Muscle of leg (tissue), 11 donors: ENCODE data around the gene LIG1. TPM values are rescaled to one million over a fixed set of nuclear protein-coding genes. Genes with fewer than 3 reads are reported as not detected.

Experiments used
- DNase-seq: peaks from one replicate; pipeline ENCODE4 v3.0.0; 2013
- H3K27ac ChIP-seq: one replicate; pipeline ENCODE4 v1.5.1; 2013; ENCODE audit warnings: mild to moderate bottlenecking, low read length, control low read depth
- H3K27me3 ChIP-seq: one replicate; pipeline ENCODE4 v1.6.1; 2013; ENCODE audit warnings: low read length; ENCODE audit not compliant: control insufficient read depth, insufficient read depth
- H3K36me3 ChIP-seq: one replicate; pipeline ENCODE4 v1.6.1; 2013; ENCODE audit warnings: low read length; ENCODE audit not compliant: control insufficient read depth, insufficient read depth
- H3K4me1 ChIP-seq: one replicate; pipeline ENCODE4 v1.6.1; 2013; ENCODE audit warnings: low read length; ENCODE audit not compliant: control insufficient read depth, insufficient read depth
- H3K4me3 ChIP-seq: one replicate; pipeline ENCODE4 v1.5.1; 2013; ENCODE audit warnings: low read length, control low read depth
- H3K9me3 ChIP-seq: replicated peaks from 2 replicates; pipeline ENCODE4 v1.6.1; 2013; ENCODE audit warnings: low read depth, low read length; ENCODE audit not compliant: control insufficient read depth
- WGBS: methylation state at CpG from one replicate; pipeline ENCODE4 v1.1.5; 2013; ENCODE audit warnings: missing lambda C conversion rate; ENCODE audit not compliant: insufficient coverage; 5-methylcytosine and 5-hydroxymethylcytosine counted together
- polyA plus RNA-seq, 8 donors: library from polyadenylated mRNA; unstranded; fragments of 120-200 nt; gene quantifications; one replicate each; pipeline versions ENCODE4 v1.2.1 to v1.2.3, GENCODE V29; 2013; ENCODE audit warnings: inconsistent platforms in 1 of 8, low replicate concordance in 1 of 8; ENCODE audit not compliant: insufficient read length in 8 of 8, insufficient read depth in 1 of 8
- total RNA-seq: library from RNA; stranded (reverse); fragments of 120-200 nt; gene quantifications from one replicate; pipeline ENCODE4 v1.2.4, GENCODE V29; 2013

The LIG1 gene
- total and polyA plus RNA-seq, 9 donors: 20.2 to 37.4 (median 27.9) TPM

DNA sequence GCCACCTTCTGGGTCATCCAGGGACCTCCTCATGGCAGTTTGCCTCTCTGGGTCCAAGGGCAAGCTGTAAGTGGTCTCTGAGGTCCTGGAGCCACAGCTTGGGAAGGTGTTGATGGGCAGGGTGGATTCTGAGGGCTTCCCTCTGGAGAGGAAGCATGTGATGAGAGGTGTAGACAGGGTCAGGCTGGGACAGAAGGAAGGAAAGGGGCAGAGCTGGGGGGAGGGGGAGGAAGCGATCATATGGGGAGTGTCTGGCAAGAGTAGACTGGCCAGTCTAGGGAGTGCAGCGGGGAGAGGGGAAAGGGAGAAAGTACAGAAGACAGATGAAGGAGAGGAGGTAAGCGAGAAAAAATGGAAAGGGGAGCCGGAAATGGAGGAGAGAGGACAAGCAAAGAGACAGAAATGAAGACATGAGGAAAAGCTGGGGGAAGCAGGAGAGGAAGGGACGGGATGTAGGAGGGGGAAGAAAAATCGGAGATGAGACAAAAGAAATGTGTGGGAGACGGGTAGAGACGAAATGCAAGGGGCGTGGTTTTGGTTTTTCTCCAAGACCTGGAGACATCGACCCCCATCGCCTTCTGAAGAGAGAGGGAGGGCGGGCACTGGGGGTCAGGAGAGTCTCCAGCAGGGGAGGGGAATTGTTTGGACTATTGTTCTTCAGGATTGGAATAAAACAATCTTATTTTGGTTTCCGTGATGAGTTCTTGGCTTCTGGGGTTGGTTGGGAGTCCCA lies 27.0 kb upstream of the LIG1 start:
- no peaks in the 10 kb centered on the region for H3K27me3 ChIP-seq
- H3K4me3 ChIP-seq: no peak overlapping the region
- H3K36me3 ChIP-seq: no peaks in the 10 kb centered on the region
- peaks cover 3% of the 10 kb centered on the region for H3K4me1 ChIP-seq
- no peak overlapping the region for H3K27ac ChIP-seq
- no peak for DNase-seq
- WGBS: 46% methylated on average over 12 of the region's 13 CpGs
- no peaks in the 10 kb centered on the region for H3K9me3 ChIP-seq

GRCh38 chr19:48196321-48196763 lies 26.2 kb upstream of the LIG1 start:
- no peak overlapping the region for H3K4me3 ChIP-seq
- H3K4me1 ChIP-seq: peaks cover 3% of the 10 kb centered on the region
- H3K27ac ChIP-seq: no peak overlapping the region
- no peaks in the 10 kb centered on the region for H3K36me3 ChIP-seq
- H3K9me3 ChIP-seq: no peaks in the 10 kb centered on the region
- no peaks in the 10 kb centered on the region for H3K27me3 ChIP-seq
- DNase-seq: no peak
- 65% methylated on average over 23 of the region's 23 CpGs for WGBS

- WGBS: 79% methylated on average over 94 of the region's 95 CpGs
- Histone ChIP-seq H3K27ac (no peak overlapping the region), H3K4me1 (peaks cover 7% of the 10 kb centered on the region), H3K4me3 (no peak overlapping the region), H3K9me3 (no peaks in the 10 kb centered on the region), H3K36me3 (peaks cover 3% of the 10 kb centered on the region), H3K27me3 (no peaks in the 10 kb centered on the region)
- no peak for DNase-seq
These were observed 25.0 kb upstream of the LIG1 start for GRCh38 chr19:48194844-48195830.

GRCh38 chr19:48194041-48194843 lies 24.1 kb upstream of the LIG1 start:
- WGBS: 69% methylated on average over 30 of the region's 36 CpGs
- no peaks in the 10 kb centered on the region for H3K27me3 ChIP-seq
- H3K9me3 ChIP-seq: no peaks in the 10 kb centered on the region
- H3K4me3 ChIP-seq: no peak overlapping the region
- no peak overlapping the region for H3K27ac ChIP-seq
- peaks cover 7% of the 10 kb centered on the region for H3K4me1 ChIP-seq
- no peak for DNase-seq
- H3K36me3 ChIP-seq: peaks cover 4% of the 10 kb centered on the region

DNA sequence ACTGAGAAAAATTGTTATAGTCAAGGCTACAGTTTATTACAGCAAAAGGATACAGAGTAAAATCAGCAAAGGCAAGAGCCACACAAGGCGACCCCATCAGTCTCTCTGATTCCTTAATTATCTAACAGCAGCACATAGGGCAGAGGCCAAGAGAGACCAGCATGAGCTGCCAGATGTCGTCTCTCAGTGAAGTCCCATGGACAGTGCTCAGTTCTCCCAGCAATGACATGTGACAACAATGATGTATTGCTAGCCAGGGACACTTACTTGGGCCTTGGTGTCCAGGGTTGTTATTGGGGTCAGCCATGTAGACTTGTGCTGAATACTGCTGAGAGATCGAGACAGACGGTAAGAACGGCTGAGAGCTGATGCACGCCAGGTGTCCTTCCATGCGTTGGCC lies 22.6 kb upstream of the LIG1 start:
- no peaks in the 10 kb centered on the region for H3K27me3 ChIP-seq
- DNase-seq: no peak
- H3K9me3 ChIP-seq: peaks cover 3% of the 10 kb centered on the region
- peaks cover 14% of the 10 kb centered on the region for H3K36me3 ChIP-seq
- no peak overlapping the region for H3K4me3 ChIP-seq
- peaks cover 7% of the 10 kb centered on the region for H3K4me1 ChIP-seq
- WGBS: 50% methylated on average over 2 of the region's 7 CpGs
- no peak overlapping the region for H3K27ac ChIP-seq

- Histone ChIP-seq H3K27ac (no peak overlapping the region), H3K4me3 (no peak overlapping the region), H3K9me3 (peaks cover 3% of the 10 kb centered on the region), H3K4me1 (peaks cover 4% of the 10 kb centered on the region), H3K27me3 (no peaks in the 10 kb centered on the region), H3K36me3 (peaks cover 16% of the 10 kb centered on the region)
- DNase-seq: no peak
- no CpG with 5 or more reads among the region's 3 CpGs for WGBS
These were observed 20.7 kb upstream of the LIG1 start for GRCh38 chr19:48190885-48191284.

DNA sequence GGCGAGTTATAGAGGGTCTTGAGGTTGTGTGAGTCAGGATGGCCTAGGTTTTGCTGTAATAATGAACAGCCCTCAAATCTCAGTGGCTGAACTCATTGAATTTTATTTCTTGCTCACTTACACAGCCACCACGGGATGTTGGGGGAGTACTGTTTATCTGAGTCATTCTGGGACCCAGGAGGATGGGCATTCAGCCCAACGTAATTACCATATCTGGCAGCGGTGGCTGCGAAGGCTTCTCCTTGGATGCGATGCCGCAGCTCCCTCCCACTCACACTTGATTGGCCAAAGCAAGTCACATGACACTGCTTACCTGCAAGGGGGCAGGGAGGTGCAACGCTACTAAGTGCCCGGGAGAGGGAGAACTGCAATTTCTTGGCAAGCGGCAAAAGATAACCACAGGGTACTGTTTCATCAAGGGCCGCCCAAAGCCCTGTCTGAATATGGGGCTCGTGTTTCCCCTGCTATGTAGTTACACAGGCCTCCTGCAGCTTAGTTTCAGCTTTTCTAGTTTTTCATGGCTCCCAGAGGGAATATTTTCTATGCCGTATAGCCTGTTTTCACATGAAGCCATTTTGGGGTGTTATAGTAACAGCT lies 20.2 kb upstream of the LIG1 start:
- peaks cover 4% of the 10 kb centered on the region for H3K4me1 ChIP-seq
- peaks cover 3% of the 10 kb centered on the region for H3K9me3 ChIP-seq
- WGBS: no CpG with 5 or more reads among the region's 13 CpGs
- H3K27me3 ChIP-seq: no peaks in the 10 kb centered on the region
- H3K4me3 ChIP-seq: no peak overlapping the region
- no peak for DNase-seq
- H3K27ac ChIP-seq: no peak overlapping the region
- peaks cover 16% of the 10 kb centered on the region for H3K36me3 ChIP-seq

DNA sequence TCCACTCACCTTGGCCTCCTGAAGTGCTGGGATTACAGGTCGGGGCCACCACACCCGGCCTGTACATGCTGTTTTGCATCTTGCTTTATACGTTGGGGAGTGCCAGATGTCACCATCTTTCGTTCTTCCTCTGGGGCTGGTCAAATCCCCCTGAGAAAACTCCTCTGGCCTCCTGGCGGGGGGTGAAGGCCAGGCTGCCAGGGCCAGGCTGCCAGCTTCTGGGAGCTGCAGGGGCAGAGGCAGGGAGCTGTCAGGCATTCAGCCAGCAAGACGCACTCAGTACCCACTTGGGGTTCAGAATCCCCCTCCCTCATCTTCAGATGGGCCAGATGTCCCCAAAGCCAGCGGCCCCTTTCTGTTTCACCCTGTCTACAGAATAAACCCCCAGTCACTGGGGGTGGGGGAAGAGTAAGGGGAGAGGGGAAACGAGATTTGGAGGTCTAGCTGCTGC lies 16.4 kb upstream of the LIG1 start:
- Histone ChIP-seq H3K4me1 (peaks cover 4% of the 10 kb centered on the region), H3K36me3 (peaks cover 21% of the 10 kb centered on the region), H3K9me3 (peaks cover 6% of the 10 kb centered on the region), H3K4me3 (no peak overlapping the region), H3K27me3 (no peaks in the 10 kb centered on the region), H3K27ac (no peak overlapping the region)
- 76% methylated on average over 5 of the region's 8 CpGs for WGBS
- DNase-seq: no peak

DNA sequence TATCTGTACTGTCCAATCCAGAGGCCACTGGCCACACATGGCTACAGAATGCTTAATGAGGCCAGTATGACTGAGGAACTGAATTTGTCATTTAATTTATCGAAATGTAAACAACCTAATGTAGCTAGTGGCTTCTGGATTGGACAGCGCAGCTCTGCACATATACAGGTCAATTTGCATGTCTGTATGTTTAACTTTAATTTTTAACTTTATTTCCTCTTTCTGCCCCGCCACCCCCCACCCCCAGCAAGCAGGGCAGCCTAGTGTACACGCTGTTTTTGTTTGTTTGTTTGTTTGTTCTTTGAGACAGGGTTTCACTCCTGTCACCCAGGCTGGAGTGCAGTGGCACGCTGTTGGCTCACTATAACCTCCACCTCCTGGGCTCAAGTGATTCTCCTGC lies 15.9 kb upstream of the LIG1 start:
- no peak overlapping the region for H3K4me3 ChIP-seq
- peaks cover 4% of the 10 kb centered on the region for H3K4me1 ChIP-seq
- H3K27me3 ChIP-seq: no peaks in the 10 kb centered on the region
- H3K36me3 ChIP-seq: peaks cover 22% of the 10 kb centered on the region
- no peak for DNase-seq
- peaks cover 11% of the 10 kb centered on the region for H3K9me3 ChIP-seq
- 100% methylated on average over 2 of the region's 5 CpGs for WGBS
- H3K27ac ChIP-seq: no peak overlapping the region
